Measurements from ENCODE around the gene PLEKHG7. TPM values are rescaled to one million over a fixed set of nuclear protein-coding genes. Genes with fewer than 3 reads are reported as not detected.

The PLEKHG7 gene
- total and polyA plus RNA-seq, 2 experiments from 2014 or later = not detected

GRCh38 chr12:92745856-92746550 lies 43.2 kb downstream of the PLEKHG7 start:
- Mint-ChIP-seq H3K36me3 (ENCODE audit: low read depth) (no peaks in the 10 kb centered on the region; the same call in 2 of the 3 replicates), H3K4me3 (no peak overlapping the region), H3K4me1 (no peaks in the 10 kb centered on the region), H3K9me3 (no peaks in the 10 kb centered on the region), H3K27me3 (ENCODE audit: insufficient read depth, low read depth, poor library complexity) (no peaks in the 10 kb centered on the region), H3K27ac (no peak overlapping the region)
- no peaks in the 10 kb centered on the region for H4K20me1 ChIP-seq (replicated peaks; ENCODE audit: insufficient read depth)
- no peaks in the 10 kb centered on the region for H3K79me2 ChIP-seq (replicated peaks; ENCODE audit: insufficient read depth)
- H3K4me2 ChIP-seq = no peak overlapping the region
- ATAC-seq = no peak
- no peaks in the 10 kb centered on the region for H3K36me3 ChIP-seq (ENCODE audit: insufficient read depth)
- peak overlapping the region; percentile 76 for H2AFZ ChIP-seq
- no peaks in the 10 kb centered on the region for H3K9me2 ChIP-seq (ENCODE audit: insufficient read depth)
- H3F3A ChIP-seq (replicated peaks; ENCODE audit: low read depth) = no peaks in the 10 kb centered on the region
- no peak overlapping the region for H3K27ac ChIP-seq (ENCODE audit: low read depth)
- no peak overlapping the region for H3K4me3 ChIP-seq
- DNase-seq (ENCODE audit: low spot score) = no peak
- H3K4me1 ChIP-seq (ENCODE audit: insufficient read depth) = no peaks in the 10 kb centered on the region
- TF ChIP-seq CREB1 (CRISPR knock-in tag; IDR thresholded peaks at IDR 0.05; ENCODE audit: low read depth) (no peak), CTCF (conservative IDR thresholded peaks at IDR 0.05; ENCODE audit: low read depth in 2 of 2) (no peak)
- no peaks in the 10 kb centered on the region for H3K27me3 ChIP-seq (ENCODE audit: insufficient read depth)

- Histone ChIP-seq H3F3A (replicated peaks; ENCODE audit: low read depth) (no peaks in the 10 kb centered on the region), H3K27me3 (ENCODE audit: insufficient read depth) (no peaks in the 10 kb centered on the region), H3K9me2 (ENCODE audit: insufficient read depth) (no peaks in the 10 kb centered on the region), H3K4me1 (ENCODE audit: insufficient read depth) (no peaks in the 10 kb centered on the region), H3K36me3 (ENCODE audit: insufficient read depth) (no peaks in the 10 kb centered on the region), H2AFZ (no peak overlapping the region), H3K4me3 (no peak overlapping the region), H3K4me2 (no peak overlapping the region), H3K27ac (ENCODE audit: low read depth) (no peak overlapping the region), H3K79me2 (replicated peaks; ENCODE audit: insufficient read depth) (no peaks in the 10 kb centered on the region), H4K20me1 (replicated peaks; ENCODE audit: insufficient read depth) (no peaks in the 10 kb centered on the region)
- no peaks in the 10 kb centered on the region for H3K4me1 Mint-ChIP-seq
- ATAC-seq (no peak), DNase-seq (ENCODE audit: low spot score) (no peak)
- no peak overlapping the region for H3K4me3 Mint-ChIP-seq
- H3K36me3 Mint-ChIP-seq (ENCODE audit: low read depth) = no peaks in the 10 kb centered on the region; the same call in 2 of the 3 replicates
- H3K9me3 Mint-ChIP-seq = no peaks in the 10 kb centered on the region
- peaks cover 1% of the 10 kb centered on the region for H3K27me3 Mint-ChIP-seq (ENCODE audit: insufficient read depth, low read depth, poor library complexity)
- no peak overlapping the region for H3K27ac Mint-ChIP-seq
- TF ChIP-seq REST (IDR thresholded peaks at IDR 0.05; ENCODE audit: unreplicated experiment) = no peak
- TF ChIP-seq CTCF (conservative IDR thresholded peaks at IDR 0.05; ENCODE audit: low read depth in 2 of 2) = no peak
- TF ChIP-seq POLR2AphosphoS5 (IDR thresholded peaks at IDR 0.05; ENCODE audit: low read depth) = no peak
- no peak for TF ChIP-seq JUNB (IDR thresholded peaks at IDR 0.05; ENCODE audit: unreplicated experiment)
- TF ChIP-seq CREB1 (CRISPR knock-in tag; IDR thresholded peaks at IDR 0.05; ENCODE audit: low read depth) = no peak
- TF ChIP-seq EZH2phosphoT487 (IDR thresholded peaks at IDR 0.05; ENCODE audit: unreplicated experiment) = no peak
- TF ChIP-seq STAT1 (IDR thresholded peaks at IDR 0.05; ENCODE audit: unreplicated experiment) = no peak
- no peak for TF ChIP-seq ZNF114 (CRISPR knock-in tag; IDR thresholded peaks at IDR 0.05)
- no peak for TF ChIP-seq ZNF331 (CRISPR knock-in tag; IDR thresholded peaks at IDR 0.05; ENCODE audit: low read depth)
- no peak for TF ChIP-seq EZH2 (IDR thresholded peaks at IDR 0.05; ENCODE audit: low read depth, unreplicated experiment)
- TF ChIP-seq ETS1 (IDR thresholded peaks at IDR 0.05) = no peak
- no peak for TF ChIP-seq NANOG (IDR thresholded peaks at IDR 0.05; ENCODE audit: borderline replicate concordance)
Observed at GRCh38 chr12:92747151-92747550, 44.4 kb downstream of the PLEKHG7 start.
